ENCODE data around the gene GPR33.
"Not testable (repeated sequence)": the region's sequence is repeated elsewhere in the genome, so short reads cannot be mapped to it uniquely, and the experiment has no call there.

The GPR33 gene

GRCh38 chr14:31440280-31440679, 47.6 kb downstream of the GPR33 start:
- Mint-ChIP-seq H3K9me3 (no peaks in the 10 kb centered on the region), H3K36me3 (no peaks in the 10 kb centered on the region), H3K27ac (no peak overlapping the region), H3K4me1 (no peaks in the 10 kb centered on the region), H3K4me3 (no peak overlapping the region)
- no peak for DNase-seq (ENCODE audit: low spot score in 2 of 2)
- no peak for ATAC-seq

GRCh38 chr14:31439561-31439960, 48.3 kb downstream of the GPR33 start:
- no peak overlapping the region for H3K4me3 Mint-ChIP-seq
- no peak for ATAC-seq
- H3K9me3 Mint-ChIP-seq, result no peaks in the 10 kb centered on the region
- H3K36me3 Mint-ChIP-seq, result no peaks in the 10 kb centered on the region
- DNase-seq (ENCODE audit: low spot score in 2 of 2), result no peak
- no peak overlapping the region for H3K27ac Mint-ChIP-seq
- no peaks in the 10 kb centered on the region for H3K4me1 Mint-ChIP-seq

GRCh38 chr14:31437045-31437691, 50.7 kb downstream of the GPR33 start:
- H3K9me3 Mint-ChIP-seq; H3K27ac Mint-ChIP-seq; H3K4me1 Mint-ChIP-seq; DNase-seq (ENCODE audit: low spot score in 2 of 2); H3K36me3 Mint-ChIP-seq; ATAC-seq; H3K4me3 Mint-ChIP-seq: not testable (repeated sequence)

DNA sequence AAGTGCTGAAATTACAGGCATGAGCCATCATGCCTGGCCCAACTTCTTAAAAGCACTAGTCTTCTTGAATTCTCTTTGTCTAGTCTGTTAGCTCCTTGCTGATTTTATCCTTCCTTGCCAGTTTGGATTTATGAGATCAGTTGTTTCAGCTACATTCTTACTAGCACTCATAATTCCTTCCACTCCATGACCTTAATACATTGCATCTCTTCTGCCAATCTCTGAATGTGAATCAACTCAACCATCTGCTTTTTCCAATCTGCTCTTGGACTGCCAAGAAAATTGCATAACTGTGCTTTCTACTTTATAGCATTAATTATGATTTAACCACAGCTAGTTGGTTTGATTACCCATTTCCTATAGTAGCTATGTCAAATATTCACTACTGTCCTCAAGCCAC, 52.6 kb downstream of the GPR33 start:
- peaks cover 3% of the 10 kb centered on the region for H3K9me3 Mint-ChIP-seq
- H3K27ac Mint-ChIP-seq, result no peak overlapping the region
- no peak for DNase-seq (ENCODE audit: low spot score in 2 of 2)
- ATAC-seq, result no peak
- peaks cover 5% of the 10 kb centered on the region for H3K4me1 Mint-ChIP-seq
- no peak overlapping the region for H3K4me3 Mint-ChIP-seq
- no peaks in the 10 kb centered on the region for H3K36me3 Mint-ChIP-seq
